NCI-H187 (cell line): Measurements from ENCODE around the gene UNC119B.
A peak's percentile ranks its signal among the peaks of the same experiment; 100 is the strongest.
"Not testable (repeated sequence)": the region's sequence is repeated elsewhere in the genome, so short reads cannot be mapped to it uniquely, and the experiment has no call there.

ENCODE experiments used
- DNase-seq, 2 experiments: peaks; one replicate each; lab custom pipeline; 2025; lab: John Stamatoyannopoulos, UW

Gene UNC119B

DNA sequence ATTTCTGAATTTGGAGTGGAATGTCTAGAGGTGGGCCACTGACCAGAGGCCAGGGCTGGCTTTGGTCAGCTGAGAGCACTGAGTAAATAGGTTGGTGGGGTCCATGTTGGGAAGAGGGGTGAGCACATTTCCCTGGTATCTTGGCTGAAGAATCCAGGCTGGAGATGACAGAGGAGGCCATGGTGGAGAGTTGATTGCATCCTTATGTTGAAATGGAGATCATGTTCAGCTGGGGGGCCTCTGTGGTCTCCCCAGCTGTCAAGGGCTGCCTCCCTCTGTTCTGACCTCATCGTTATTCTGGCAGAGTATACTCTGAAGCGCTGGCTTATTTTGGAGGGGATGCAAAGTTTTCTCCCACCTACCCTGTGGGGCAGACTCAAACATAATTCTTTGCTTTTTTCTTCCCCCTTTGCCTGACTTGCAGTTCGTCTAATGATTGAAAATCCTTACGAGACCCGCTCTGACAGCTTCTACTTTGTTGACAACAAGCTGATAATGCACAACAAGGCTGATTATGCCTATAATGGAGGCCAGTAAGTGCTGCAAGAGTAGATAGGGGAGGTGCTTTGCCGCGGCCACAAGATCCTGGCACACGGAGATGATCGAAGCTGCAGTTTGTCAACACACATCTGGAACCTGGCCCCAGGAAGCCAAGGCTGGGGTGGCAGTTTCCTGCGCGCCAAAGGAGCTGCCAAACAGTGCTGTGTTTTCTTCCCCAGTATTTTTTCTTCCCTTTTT lies 9.4 kb downstream of the UNC119B start:
- no peak for DNase-seq

DNA sequence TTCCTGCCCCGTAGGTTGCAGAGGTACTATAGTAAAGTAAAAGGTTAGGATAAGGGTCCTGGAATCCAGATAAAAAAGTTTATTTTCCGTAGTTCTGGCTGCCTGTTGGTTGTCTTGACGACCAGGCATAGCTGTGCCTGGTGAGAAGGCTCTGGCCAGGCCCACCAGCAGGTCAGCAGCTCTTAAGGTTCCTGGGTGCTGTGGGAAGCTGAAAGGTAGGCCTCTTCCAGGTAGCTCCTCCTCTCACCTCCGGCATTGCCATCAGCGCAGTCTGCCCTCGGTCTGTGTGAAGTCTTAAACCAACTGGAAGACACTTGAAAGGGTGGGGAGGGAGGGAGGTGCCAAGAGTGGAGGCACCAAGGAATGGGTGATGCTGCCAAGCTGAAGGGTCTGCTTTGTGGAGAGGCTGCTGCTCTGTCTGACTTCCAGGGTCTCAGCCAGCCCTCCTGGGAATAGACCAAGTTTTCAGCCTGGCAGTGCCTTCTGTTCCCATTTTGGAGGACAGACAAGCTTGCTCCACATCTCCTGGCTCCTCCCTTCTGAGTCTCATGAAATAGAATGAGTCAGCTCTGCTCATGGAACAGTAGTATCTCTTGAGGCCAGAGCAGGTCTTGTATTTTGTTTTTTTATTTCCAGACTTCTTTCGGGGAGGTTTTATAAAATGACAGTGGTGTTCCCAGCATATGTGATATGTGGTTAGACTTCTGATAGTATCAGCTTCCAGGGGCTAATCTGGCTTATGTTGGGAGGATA lies 10.2 kb downstream of the UNC119B start:
- DNase-seq: no peak

DNA sequence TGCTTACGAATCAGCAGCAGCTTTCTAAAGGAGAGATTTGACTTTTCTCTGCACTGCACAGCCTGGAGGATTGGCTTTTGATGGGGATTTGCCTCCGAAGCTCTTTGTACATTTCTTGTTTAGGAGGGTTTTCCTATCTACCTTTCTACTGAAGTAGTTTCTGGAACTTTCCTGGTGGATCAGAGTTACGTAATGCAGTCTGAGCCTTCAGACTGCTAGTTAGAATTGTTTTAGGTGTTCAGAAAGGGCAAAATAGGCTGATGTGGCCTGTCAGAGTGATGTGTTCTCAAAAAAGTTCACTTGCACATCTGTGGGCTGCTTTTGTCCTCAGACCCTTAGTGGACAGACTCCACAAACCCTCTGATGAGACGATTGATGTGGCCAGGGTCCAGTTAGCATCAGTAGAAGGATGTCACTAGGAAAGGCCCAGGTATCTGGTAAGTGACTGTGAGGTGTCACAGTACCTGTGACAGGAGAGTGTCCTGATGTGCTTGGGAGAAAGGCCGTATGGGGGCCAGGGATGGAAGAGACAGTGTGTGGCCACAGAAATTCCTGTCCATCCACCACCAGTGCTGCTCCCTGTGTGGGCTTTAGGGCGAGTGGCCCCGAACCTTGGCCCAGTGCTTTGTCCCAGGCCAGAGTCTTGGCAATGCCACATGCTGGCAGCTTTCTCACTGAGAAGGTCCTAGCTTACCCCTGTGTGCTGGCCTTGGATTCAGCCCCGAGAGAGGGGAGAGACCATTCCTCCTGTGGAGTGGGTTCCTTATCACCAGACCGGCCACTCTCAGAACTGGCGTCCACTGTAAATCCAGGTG lies 10.9 kb downstream of the UNC119B start:
- DNase-seq: no peak

DNA sequence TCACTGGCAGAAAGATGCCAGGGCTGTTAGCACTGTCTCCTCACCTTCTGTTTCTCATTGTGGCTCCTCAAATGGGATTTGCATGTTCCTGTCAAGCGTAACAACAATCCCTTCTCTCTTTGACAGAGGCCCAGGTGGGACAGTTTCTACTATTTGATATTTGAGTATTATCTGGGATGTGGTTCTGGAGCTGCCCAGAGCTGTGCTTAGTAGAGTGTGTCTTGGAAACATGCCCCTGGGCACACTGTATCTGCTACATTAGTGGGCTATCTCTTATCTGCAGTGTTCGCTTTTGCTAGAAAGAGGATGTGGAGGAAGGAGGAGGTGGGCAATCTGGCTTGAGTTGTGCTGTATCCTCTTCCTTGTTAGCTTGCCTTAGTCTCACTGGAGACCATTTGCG lies 11.6 kb downstream of the UNC119B start:
- DNase-seq: no peak

DNA sequence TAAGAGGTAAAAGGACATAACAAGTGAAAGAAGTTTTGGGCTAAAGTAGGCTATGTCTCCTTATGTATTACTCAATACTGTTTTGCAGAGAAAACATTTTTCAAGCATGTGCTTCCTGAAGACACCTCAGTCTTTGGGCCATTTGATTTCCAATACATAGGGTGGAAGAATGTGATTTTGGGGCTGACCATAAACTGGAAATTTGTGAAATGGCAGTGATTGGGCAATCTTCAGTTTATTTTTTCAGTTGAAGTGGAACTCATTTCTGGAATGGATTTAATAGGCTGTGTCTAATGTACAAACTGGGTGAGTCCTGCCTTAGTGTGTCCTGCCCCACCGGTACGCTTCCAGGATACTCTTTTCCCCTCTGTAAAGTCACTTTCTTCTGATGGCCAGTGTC lies 12.5 kb downstream of the UNC119B start:
- DNase-seq: no peak

DNA sequence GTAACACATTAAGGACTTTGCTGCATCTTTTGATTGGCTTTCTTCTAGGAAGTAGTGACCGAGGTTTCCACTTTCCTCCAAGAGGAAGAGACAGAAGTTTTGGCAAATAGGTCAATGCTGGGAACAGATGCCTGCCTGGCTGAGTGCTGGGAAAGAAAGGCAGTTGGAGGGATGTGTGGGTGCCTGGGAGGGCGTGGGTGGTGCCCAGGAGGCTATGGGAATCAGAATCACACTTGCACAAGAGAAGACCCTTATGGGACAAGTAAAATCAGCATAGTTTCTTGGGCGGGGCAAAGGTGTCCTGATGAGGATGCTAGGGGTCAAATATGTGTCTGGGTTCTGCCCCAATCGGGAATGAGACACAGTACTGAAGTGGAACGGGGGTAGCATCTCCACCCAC lies 14.5 kb downstream of the UNC119B start:
- no peak for DNase-seq

DNA sequence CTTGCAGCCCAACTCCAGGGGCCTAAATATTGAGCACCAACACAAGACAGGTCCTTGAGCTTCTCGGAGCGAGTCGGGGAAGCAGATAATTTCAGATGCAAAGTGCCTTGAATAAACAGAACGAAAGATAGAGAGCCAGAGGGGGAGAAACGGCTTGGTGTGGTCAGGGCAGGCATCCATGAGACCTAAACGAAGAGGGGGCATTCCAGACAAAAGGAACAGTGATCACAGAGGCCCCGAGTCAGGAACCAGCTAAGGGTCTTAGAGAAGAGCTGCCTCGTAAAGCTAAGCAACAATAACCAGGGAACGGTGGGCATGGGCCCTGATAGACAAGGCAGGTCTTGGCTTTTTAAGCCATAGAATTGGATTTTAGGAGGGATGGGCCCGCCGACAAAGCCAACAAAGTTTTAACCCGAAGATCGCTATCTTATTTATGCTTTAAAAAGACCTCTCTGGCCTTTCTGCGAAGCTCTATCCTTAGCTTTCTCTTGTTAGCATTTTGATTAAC lies 14.9 kb downstream of the UNC119B start:
- no peak for DNase-seq

DNA sequence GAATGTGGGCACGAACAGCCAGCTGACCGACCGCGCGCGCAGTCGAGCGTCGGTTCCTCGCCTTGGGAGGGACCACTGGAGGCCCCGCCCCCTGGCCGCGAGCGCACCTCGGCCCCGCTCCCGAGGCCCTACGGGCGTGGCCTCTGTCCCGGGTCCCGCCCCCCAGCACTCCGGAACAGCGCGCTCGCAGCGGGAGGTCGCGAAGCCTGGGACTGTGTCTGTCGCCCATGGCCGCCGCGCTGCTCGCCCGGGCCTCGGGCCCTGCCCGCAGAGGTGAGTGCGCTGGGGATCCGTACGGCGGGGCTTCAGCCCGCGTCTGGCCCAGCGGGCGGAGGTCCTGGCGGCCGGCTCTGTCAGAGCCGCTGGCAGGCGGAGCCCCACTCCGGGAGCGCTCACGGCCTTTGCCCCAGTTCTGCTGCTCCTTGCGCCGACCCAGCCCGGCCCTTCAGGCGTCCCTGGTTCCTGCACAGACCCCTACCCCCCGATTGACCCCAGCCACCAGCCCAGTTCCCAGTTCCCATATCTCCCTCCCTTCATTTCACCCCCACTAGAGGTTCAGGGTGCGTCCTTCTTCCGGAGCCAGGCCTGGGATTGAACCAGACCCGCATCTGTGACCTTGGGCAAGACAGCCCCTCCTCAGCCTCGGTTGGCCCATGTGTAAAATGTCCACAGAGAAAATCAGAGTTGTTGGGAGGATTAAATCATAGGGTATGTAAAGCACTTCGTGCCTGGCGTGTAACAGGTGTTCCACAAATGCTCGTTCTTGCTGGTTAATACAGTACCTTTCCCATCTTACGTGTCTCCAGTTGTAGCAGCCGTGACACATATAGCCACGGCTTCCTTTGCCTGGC lies 15.6 kb downstream of the UNC119B start, which contains the start of gene ACADS:
Gene ACADS (plus strand): TSS at position 168 of the 851 bp plus-strand sequence. CDS start 60 bp downstream, at position 228.
- peak; percentile 97 for DNase-seq

DNA sequence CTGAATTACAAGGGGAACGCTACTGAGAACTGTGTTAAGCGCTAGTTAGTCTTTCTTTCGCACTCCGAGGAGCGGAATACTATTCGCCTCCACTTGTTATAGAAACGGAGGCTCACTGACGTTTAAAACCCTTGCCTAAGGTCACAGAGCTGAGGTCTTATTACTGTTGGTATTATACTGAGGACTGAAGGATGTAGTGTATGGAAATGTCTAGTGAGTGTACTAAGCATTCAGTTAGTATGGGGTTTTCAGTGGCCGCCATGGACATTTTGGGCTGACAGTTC lies 16.2 kb downstream of the UNC119B start:
- no peak for DNase-seq

DNA sequence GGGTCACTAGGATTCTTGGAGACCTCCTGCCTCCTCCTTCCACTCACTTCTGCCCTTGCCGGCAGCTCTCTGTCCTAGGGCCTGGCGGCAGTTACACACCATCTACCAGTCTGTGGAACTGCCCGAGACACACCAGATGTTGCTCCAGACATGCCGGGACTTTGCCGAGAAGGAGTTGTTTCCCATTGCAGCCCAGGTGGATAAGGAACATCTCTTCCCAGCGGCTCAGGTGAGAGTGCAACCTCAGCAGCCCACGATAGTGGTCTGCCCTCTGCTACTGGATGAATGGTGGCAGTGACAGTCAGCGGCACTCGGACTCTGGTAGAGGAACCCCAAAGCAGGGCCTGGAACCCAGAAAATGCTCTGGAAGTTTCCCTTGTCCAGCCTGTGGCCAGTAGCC lies 16.7 kb downstream of the UNC119B start:
- no peak for DNase-seq

DNA sequence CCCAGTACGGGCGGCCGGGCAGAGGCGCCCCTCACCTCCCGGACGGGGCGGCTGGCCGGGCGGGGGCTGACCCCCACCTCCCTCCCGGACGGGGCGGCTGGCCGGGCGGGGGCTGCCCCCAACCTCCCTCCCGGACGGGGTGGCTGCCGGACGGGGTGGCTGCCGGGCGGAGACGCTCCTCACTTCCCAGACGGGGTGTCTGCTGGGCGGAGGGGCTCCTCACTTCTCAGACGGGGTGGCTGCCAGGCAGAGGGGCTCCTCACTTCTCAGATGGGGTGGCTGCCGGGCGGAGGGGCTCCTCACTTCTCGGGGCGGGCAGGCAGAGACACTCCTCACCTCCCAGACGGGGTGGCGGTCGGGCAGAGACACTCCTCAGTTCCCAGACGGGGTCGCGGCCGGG lies 21.9 kb downstream of the UNC119B start:
- DNase-seq: not testable (repeated sequence)

DNA sequence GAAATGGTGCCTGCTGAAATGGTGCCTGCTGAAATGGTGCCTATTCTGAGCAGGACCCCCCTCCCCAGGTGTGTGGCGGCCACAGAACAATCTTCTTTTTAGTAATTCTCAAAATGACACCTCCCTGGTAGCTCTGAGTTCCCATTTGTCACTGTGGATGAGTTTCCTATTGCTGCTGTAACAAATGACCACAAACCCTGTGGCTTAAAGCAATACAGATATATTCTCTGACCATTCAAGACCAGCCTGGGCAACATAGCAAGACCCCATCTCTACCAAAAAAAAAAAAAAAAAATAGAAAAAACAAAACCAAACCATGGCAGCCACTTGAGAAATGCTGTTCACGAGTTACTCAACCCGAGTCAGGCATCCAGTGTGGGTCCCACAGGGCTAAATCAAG lies 23.3 kb downstream of the UNC119B start:
- DNase-seq: no peak

DNA sequence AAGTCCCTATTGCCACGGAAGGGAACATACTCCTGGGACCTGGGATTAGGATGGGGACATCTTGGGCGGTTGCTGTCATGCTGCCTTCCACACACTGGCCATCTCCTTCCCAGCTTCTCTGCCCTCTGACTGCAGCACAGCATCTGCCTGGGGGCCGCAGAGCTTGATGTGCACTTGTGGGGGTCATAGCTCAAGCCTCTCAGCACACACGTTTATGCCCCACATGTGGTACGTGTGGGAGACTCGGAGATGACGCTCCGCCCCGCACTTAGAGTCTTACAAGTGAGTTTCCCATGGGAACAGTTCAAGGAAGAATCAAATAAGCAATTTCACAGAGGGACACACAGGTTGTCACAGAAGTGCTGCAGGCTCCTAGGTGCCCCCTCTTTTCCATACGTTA lies 24.0 kb downstream of the UNC119B start:
- peak; percentile 48 to 60 for DNase-seq

DNA sequence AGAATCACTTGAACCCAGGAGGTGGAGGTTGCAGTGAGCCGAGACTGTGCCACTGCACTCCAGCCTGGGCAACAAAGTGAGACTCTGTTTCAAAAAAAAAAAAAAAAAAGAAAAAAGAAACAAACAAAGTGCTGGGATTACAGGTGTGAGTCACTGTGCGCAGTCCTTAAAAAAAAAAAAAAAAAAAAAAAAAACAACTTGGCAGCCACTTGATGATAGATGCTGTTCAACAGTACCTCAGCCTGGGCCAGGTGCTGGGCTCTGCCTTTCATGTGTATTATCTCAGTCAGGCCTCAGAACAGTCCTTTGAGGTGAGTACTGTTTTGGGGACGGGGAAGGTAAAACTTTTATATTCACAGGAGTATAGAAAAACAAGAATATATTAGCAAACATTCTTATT lies 24.9 kb downstream of the UNC119B start:
- DNase-seq: no peak

DNA sequence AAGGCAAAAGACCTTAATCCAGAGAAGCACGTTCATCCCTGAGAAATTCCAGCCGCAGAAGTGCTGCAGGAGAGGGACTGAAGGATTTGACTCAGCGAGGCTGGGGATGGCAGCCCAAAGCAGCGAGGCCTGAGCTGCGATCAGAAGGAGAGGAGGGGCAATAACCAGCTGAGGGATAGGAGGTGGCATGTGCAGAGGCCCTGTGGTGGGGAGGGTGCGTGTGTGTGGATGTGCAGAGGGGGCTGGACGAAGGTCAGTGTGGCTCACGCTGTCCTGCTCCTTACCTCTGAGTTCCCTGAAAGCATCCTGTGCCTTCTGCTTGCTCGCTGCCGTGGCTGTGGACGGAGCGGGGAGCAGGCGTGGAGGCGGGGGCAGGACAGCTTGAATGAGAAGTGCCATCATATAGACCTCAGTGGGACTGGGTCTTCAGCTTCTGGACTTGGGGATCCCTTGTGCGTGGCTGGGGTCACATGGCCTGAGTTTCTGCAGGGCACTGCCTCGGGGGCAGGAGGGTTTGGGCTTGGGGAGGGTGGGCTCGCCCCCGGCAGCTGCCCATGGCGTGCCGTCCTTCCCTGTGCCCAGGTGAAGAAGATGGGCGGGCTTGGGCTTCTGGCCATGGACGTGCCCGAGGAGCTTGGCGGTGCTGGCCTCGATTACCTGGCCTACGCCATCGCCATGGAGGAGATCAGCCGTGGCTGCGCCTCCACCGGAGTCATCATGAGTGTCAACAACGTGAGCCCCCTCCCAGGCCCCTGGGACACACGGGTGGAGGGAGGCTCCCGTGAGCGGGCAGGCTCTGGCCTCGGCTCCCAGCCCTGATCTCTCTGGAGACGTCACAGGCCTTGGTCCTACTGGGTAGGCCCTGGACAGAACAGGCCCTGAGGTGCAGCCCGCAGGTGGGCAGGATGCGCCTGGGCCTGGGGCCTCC lies 26.4 kb downstream of the UNC119B start:
- no peak for DNase-seq

DNA sequence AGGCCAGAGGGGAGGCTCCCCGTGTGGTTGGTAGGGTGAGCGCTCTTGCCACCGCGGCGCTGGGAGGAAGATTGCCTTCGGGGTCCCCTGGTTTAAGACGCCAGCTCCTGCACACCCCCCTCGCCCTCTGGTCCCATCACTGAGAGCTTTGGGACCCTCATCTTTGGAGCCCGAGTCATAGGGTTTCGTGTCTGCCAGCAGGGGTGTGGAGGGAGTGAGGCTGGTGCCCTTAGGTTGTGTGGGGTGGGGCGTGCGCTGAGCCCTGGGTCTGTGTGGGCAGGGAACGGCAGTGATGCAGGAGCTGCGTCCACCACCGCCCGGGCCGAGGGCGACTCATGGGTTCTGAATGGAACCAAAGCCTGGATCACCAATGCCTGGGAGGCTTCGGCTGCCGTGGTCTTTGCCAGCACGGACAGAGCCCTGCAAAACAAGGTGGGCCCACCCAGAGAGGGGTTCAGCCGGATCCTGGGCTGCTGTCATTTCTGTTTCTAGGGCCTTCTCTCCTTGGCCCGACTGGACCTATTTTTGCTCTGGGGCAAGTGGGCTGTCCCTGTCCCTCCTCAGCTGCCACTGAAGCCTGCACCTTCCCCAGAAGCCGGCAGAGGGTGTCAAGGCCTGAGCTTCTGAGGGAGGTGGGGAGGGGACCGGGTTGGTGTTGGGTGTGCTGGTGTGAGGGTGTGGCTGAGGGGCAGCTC lies 27.4 kb downstream of the UNC119B start:
- DNase-seq: no peak

DNA sequence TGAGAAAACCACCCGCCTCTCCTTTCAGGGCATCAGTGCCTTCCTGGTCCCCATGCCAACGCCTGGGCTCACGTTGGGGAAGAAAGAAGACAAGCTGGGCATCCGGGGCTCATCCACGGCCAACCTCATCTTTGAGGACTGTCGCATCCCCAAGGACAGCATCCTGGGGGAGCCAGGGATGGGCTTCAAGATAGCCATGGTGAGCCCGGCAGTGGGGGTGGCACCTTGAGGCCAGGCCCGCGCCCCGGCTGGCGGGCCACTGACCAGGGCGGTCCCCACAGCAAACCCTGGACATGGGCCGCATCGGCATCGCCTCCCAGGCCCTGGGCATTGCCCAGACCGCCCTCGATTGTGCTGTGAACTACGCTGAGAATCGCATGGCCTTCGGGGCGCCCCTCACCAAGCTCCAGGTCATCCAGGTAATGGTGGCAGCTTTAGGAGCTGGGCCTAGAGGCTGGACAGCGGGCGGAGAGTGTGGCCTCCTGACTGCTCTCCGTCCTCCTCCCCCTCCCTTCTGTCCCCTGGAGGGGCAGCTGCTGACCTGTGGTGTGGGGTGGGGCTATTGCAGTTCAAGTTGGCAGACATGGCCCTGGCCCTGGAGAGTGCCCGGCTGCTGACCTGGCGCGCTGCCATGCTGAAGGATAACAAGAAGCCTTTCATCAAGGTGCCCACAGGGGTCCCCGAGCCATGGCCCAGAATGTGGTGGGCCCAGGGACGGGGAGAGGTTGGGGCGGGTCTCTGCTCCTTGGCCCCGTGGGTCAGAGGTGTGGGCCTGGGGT lies 28.2 kb downstream of the UNC119B start:
- DNase-seq: no peak

DNA sequence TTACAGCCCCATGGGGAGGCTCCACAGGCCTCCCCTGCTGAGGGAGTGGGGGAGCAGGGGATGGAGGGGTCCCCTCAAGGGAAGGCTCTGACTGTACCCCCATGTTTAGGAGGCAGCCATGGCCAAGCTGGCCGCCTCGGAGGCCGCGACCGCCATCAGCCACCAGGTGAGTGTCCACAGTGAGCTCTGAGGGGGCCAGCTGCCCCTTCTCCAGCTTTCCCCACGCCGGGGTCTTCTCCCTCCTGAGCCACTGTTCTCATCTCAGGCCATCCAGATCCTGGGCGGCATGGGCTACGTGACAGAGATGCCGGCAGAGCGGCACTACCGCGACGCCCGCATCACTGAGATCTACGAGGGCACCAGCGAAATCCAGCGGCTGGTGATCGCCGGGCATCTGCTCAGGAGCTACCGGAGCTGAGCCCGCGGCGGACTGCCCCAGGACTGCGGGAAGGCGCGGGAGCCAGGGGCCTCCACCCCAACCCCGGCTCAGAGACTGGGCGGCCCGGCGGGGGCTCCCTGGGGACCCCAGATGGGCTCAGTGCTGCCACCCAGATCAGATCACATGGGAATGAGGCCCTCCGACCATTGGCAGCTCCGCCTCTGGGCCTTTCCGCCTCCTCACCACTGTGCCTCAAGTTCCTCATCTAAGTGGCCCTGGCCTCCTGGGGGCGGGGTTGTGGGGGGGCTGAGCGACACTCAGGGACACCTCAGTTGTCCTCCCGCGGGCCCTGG lies 28.9 kb downstream of the UNC119B start:
- DNase-seq: no peak
